ENCODE data around the gene TCF4. TPM values are rescaled to one million over a fixed set of nuclear protein-coding genes. Genes with fewer than 3 reads are reported as not detected.

The TCF4 gene
- total and polyA plus RNA-seq, 2 experiments from 2014 or later: 77.7 to 89.2 TPM

DNA sequence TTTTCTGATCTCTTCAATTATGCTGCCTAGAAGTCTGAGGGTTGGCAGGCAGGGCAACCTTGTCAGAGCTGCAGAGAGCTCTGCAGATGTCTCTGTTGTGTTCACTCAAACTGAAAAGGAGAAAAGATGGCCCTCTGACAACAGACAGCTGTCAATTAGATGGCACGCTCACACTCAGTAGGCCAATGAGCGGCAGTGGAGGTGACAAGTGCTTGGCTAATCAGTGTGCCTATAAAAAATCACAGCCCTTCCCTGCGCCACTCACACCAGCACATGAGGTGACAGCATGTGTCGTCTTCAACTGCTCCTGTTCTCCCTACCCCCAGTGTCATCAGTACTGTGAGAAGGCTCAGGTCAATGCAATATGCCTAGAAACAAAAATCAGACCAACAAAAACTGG lies 203.9 kb downstream of the TCF4 start (continued):
- TF ChIP-seq, protein P1, sequence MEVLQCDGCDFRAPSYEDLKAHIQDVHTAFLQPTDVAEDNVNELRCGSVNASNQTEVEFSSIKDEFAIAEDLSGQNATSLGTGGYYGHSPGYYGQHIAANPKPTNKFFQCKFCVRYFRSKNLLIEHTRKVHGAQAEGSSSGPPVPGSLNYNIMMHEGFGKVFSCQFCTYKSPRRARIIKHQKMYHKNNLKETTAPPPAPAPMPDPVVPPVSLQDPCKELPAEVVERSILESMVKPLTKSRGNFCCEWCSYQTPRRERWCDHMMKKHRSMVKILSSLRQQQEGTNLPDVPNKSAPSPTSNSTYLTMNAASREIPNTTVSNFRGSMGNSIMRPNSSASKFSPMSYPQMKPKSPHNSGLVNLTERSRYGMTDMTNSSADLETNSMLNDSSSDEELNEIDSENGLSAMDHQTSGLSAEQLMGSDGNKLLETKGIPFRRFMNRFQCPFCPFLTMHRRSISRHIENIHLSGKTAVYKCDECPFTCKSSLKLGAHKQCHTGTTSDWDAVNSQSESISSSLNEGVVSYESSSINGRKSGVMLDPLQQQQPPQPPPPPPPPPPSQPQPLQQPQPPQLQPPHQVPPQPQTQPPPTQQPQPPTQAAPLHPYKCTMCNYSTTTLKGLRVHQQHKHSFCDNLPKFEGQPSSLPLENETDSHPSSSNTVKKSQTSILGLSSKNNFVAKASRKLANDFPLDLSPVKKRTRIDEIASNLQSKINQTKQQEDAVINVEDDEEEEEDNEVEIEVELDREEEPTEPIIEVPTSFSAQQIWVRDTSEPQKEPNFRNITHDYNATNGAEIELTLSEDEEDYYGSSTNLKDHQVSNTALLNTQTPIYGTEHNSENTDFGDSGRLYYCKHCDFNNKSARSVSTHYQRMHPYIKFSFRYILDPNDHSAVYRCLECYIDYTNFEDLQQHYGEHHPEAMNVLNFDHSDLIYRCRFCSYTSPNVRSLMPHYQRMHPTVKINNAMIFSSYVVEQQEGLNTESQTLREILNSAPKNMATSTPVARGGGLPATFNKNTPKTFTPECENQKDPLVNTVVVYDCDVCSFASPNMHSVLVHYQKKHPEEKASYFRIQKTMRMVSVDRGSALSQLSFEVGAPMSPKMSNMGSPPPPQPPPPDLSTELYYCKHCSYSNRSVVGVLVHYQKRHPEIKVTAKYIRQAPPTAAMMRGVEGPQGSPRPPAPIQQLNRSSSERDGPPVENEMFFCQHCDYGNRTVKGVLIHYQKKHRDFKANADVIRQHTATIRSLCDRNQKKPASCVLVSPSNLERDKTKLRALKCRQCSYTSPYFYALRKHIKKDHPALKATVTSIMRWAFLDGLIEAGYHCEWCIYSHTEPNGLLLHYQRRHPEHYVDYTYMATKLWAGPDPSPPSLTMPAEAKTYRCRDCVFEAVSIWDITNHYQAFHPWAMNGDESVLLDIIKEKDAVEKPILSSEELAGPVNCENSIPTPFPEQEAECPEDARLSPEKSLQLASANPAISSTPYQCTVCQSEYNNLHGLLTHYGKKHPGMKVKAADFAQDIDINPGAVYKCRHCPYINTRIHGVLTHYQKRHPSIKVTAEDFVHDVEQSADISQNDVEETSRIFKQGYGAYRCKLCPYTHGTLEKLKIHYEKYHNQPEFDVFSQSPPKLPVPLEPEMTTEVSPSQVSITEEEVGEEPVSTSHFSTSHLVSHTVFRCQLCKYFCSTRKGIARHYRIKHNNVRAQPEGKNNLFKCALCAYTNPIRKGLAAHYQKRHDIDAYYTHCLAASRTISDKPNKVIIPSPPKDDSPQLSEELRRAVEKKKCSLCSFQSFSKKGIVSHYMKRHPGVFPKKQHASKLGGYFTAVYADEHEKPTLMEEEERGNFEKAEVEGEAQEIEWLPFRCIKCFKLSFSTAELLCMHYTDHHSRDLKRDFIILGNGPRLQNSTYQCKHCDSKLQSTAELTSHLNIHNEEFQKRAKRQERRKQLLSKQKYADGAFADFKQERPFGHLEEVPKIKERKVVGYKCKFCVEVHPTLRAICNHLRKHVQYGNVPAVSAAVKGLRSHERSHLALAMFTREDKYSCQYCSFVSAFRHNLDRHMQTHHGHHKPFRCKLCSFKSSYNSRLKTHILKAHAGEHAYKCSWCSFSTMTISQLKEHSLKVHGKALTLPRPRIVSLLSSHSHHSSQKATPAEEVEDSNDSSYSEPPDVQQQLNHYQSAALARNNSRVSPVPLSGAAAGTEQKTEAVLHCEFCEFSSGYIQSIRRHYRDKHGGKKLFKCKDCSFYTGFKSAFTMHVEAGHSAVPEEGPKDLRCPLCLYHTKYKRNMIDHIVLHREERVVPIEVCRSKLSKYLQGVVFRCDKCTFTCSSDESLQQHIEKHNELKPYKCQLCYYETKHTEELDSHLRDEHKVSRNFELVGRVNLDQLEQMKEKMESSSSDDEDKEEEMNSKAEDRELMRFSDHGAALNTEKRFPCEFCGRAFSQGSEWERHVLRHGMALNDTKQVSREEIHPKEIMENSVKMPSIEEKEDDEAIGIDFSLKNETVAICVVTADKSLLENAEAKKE (CRISPR knock-in tag; IDR thresholded peaks at IDR 0.05): no peak
- TF ChIP-seq, protein P2, sequence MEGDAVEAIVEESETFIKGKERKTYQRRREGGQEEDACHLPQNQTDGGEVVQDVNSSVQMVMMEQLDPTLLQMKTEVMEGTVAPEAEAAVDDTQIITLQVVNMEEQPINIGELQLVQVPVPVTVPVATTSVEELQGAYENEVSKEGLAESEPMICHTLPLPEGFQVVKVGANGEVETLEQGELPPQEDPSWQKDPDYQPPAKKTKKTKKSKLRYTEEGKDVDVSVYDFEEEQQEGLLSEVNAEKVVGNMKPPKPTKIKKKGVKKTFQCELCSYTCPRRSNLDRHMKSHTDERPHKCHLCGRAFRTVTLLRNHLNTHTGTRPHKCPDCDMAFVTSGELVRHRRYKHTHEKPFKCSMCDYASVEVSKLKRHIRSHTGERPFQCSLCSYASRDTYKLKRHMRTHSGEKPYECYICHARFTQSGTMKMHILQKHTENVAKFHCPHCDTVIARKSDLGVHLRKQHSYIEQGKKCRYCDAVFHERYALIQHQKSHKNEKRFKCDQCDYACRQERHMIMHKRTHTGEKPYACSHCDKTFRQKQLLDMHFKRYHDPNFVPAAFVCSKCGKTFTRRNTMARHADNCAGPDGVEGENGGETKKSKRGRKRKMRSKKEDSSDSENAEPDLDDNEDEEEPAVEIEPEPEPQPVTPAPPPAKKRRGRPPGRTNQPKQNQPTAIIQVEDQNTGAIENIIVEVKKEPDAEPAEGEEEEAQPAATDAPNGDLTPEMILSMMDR (conservative IDR thresholded peaks at IDR 0.05; ENCODE audit: low read depth in 2 of 2): no peak

DNA sequence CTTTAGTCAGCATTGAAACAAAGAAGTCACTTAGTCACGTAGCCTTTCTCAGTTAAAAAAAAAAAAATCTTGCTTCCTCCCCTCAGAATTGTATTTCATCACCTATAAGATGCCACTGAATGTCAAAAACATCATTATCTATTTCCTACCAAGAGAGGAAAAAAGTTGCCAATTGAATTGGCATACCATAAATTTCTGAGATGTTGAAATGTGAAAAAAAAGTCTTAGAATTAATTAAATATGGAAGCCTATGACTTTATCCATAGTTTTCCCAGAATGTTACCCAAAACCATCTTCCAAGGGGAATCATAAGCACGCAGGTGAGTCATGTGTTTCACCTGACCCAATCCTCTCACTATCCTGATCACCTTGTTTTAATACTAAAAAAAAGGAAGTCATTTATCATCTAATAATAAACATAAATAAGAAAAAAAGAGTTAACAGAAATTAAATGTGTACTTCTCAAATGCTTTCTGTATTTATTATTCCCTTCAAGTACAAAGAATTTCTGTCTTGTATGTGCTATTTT lies 205.7 kb downstream of the TCF4 start:
- 0 out of 2 replicates have a peak, but pooled peaks cover 3% of the 10 kb centered on the region for H3K36me3 ChIP-seq (ENCODE audit: insufficient read depth)
- peaks cover 5% of the 10 kb centered on the region; the same call in 1 of the 2 replicates for H3K4me1 ChIP-seq (ENCODE audit: insufficient read depth)
- H3K9me3 Mint-ChIP-seq: peaks cover 21% of the 10 kb centered on the region
- H3K27ac ChIP-seq (ENCODE audit: low read depth): no peak overlapping the region
- no peaks in the 10 kb centered on the region; the same call in 1 of the 2 replicates for H3K9me2 ChIP-seq (ENCODE audit: insufficient read depth)
- no peak for DNase-seq (ENCODE audit: low spot score)
- peaks cover 35% of the 10 kb centered on the region for H3K4me1 Mint-ChIP-seq
- no peak overlapping the region for H2AFZ ChIP-seq
- no peak overlapping the region for H3K27ac Mint-ChIP-seq
- ATAC-seq: no peak
- H3K36me3 Mint-ChIP-seq (ENCODE audit: low read depth): peaks cover 33% of the 10 kb centered on the region
- no peaks in the 10 kb centered on the region; the same call in 1 of the 2 replicates for H4K20me1 ChIP-seq (replicated peaks; ENCODE audit: insufficient read depth)
- no peak overlapping the region for H3K4me3 ChIP-seq
- no peak overlapping the region for H3K4me2 ChIP-seq
- H3K4me3 Mint-ChIP-seq: no peak overlapping the region
- peaks cover 78% of the 10 kb centered on the region for H3K79me2 ChIP-seq (replicated peaks; ENCODE audit: insufficient read depth)
- H3K27me3 Mint-ChIP-seq (ENCODE audit: insufficient read depth, low read depth, poor library complexity): peaks cover 13% of the 10 kb centered on the region
- H3F3A ChIP-seq (replicated peaks; ENCODE audit: low read depth): no peaks in the 10 kb centered on the region
- no peaks in the 10 kb centered on the region for H3K27me3 ChIP-seq (ENCODE audit: insufficient read depth)
- TF ChIP-seq JUNB (IDR thresholded peaks at IDR 0.05; ENCODE audit: unreplicated experiment): no peak
- TF ChIP-seq, protein P3, sequence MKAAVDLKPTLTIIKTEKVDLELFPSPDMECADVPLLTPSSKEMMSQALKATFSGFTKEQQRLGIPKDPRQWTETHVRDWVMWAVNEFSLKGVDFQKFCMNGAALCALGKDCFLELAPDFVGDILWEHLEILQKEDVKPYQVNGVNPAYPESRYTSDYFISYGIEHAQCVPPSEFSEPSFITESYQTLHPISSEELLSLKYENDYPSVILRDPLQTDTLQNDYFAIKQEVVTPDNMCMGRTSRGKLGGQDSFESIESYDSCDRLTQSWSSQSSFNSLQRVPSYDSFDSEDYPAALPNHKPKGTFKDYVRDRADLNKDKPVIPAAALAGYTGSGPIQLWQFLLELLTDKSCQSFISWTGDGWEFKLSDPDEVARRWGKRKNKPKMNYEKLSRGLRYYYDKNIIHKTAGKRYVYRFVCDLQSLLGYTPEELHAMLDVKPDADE (IDR thresholded peaks at IDR 0.05): no peak
- no peak for TF ChIP-seq ZNF331 (CRISPR knock-in tag; IDR thresholded peaks at IDR 0.05; ENCODE audit: low read depth)
- TF ChIP-seq, protein P1 (CRISPR knock-in tag; IDR thresholded peaks at IDR 0.05): no peak
- TF ChIP-seq ZNF114 (CRISPR knock-in tag; IDR thresholded peaks at IDR 0.05): no peak

Data from GM23338 (cell line).